Measurements from ENCODE around the gene TMEM108.

DNA sequence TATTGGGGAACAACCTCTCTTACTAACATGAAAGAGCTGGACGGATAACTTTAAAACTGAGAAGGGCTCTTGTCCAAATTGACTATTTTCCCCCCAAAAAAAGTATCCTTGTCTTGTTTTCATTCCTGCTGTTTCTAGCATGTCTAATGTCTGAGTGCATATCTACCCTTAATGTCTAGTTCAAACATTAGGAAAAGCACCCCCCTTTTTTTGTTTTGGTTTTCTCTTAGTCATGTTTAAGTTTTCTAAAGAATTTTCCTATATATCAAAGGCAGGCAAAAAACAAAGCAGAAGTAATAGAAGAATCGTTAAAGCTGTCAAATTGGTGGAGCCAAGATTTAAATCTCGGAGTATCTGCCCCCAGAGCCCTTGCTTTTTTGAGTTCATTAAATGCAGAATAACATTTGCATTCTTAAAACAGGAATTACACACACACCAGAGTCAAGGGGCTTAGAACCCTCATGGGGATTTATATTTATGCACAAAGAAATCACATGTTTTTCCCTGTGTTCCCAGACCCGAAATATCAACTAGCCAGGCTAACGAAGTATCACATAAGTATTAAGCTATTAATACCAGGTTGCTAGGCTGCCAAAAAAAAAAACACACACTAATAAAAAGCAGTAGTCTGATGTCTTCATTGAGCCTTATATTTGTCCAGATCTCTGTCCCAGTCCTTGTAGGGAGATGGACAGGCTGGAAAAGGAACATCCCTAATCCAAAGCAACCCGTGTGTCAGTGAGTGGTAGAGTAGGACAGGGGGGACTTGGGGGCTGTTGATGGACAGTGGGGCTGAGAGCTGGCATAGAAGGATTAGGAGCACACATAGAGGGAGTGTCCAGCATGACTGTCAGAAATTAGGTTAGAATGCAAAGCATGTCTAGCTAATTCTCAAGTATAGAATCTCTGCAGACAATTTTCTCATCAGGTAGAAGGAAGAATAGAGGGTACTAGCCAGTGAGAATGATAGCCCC is 258.0 kb downstream of the TMEM108 start:
- no peak for TF ChIP-seq POLR2A (IDR thresholded peaks at IDR 0.05)
- TF ChIP-seq, protein P1, sequence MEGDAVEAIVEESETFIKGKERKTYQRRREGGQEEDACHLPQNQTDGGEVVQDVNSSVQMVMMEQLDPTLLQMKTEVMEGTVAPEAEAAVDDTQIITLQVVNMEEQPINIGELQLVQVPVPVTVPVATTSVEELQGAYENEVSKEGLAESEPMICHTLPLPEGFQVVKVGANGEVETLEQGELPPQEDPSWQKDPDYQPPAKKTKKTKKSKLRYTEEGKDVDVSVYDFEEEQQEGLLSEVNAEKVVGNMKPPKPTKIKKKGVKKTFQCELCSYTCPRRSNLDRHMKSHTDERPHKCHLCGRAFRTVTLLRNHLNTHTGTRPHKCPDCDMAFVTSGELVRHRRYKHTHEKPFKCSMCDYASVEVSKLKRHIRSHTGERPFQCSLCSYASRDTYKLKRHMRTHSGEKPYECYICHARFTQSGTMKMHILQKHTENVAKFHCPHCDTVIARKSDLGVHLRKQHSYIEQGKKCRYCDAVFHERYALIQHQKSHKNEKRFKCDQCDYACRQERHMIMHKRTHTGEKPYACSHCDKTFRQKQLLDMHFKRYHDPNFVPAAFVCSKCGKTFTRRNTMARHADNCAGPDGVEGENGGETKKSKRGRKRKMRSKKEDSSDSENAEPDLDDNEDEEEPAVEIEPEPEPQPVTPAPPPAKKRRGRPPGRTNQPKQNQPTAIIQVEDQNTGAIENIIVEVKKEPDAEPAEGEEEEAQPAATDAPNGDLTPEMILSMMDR (IDR thresholded peaks at IDR 0.05) = no peak

Measured in suprapubic skin (tissue), 3 donors.